Measurements from ENCODE around the gene NUDT9.
A peak's percentile ranks its signal among the peaks of the same experiment; 100 is the strongest.
"Not testable (repeated sequence)": the region's sequence is repeated elsewhere in the genome, so short reads cannot be mapped to it uniquely, and the experiment has no call there.

Gene NUDT9, protein sequence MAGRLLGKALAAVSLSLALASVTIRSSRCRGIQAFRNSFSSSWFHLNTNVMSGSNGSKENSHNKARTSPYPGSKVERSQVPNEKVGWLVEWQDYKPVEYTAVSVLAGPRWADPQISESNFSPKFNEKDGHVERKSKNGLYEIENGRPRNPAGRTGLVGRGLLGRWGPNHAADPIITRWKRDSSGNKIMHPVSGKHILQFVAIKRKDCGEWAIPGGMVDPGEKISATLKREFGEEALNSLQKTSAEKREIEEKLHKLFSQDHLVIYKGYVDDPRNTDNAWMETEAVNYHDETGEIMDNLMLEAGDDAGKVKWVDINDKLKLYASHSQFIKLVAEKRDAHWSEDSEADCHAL

GRCh38 chr4:87422104-87423052, at the start of gene NUDT9:
TSS of gene NUDT9 (plus strand) at chr4:87422573. CDS start at chr4:87422906, 333 bp downstream.
- peak; percentile 93 for DNase-seq

DNA sequence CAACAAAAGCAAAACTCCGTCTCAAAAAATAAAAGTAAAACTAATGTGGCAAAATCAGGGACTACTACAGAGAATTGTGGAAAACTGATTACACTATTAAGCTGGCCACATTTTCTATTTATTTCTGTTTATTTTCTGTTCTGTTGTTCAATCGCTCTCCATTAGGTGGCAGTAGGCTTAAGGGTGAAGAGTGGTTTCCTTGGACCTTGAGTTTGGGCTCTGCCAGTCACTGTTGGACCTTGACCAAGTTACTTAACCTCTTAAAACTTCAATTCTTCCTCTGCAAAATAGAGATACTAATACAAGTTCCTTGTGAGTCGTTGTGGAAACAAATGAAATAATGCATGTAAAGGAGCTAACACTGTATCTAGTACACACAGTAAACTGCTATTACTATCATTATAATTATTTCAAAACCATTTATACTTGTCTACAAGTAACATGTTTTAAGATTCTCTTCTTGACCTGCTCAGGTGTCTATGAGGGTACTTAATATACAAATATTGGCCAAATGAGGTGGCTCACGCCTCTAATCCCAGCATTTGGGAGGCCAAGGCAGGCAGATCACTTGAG, 46.6 kb upstream of the NUDT9 start:
- DNase-seq, result peak; percentile 29

- DNase-seq, result no peak
Observed at GRCh38 chr4:87377816-87378215, 44.6 kb upstream of the NUDT9 start.

- DNase-seq, result no peak
Observed at GRCh38 chr4:87382116-87382515, 40.3 kb upstream of the NUDT9 start.

- DNase-seq, result no peak
Observed at GRCh38 chr4:87382931-87383330, 39.4 kb upstream of the NUDT9 start.

DNA sequence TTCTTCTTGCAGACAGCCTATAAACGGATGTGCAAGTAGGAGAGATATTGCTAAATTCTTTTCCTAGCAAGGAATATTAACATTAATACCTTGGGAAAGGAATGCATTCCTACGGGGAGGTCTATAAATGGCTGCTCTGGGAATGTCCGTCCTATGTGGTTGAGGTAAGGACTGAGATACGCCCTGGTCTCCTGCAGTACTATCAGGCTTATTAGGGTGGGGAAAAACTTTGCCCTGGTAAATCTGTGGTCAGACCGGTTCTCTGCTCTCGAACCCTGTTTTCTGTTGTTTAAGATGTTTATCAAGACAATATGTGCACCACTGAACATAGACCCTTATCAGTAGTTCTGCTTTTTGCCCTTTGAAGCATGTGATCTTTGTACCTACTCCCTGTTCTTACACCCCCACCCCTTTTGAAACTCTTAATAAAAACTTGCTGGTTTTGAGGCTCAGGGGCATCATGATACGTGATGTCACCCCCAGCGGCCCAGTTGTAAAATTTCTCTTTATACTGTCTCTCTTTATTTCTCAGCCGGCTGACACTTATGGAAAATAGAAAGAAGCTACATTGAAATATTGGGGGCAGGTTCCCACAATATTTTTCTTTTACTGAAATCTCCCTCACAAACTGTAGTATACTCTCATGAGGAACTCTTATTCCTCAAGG, 37.8 kb upstream of the NUDT9 start:
- DNase-seq, result not testable (repeated sequence)

DNA sequence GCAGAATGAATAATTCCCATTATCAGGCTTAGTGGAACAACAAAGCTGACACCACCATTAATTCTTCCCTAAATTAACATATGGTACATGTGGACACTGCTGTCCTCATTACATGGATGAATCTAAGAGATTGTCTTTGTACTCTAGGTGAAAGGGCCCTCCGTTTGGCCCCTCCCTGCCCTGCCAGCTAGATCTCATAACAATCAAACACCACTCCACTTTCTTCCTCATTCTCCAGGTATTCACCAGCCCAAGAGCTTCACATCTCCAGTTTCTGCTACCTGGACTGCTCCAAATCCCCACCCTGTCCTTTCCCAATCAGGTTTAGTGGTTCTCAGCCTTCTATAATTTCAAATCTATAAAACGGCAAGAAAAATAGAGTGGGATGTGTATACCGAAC, 35.1 kb upstream of the NUDT9 start:
- no peak for DNase-seq

DNA sequence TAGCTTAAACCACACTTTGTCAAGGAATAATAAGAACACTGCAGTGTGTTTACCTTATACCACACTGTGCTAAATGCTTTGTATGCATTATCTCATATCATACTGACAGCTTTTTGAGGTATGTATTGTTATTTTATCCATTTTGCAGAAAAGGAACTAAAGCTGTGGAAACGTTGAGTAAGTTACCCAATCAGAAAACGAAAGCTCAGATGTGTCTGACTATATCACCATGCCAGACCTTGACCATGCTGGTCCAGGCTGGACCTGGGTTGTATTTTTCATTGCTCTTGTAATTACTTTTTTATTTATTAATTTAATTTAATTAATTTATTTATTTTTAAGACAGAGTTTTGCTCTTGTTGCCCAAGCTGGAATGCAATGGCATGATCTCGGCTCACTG, 33.5 kb upstream of the NUDT9 start:
- DNase-seq, result no peak

- peak; percentile 12 for DNase-seq
Observed at GRCh38 chr4:87390055-87390454, 32.3 kb upstream of the NUDT9 start.

DNA sequence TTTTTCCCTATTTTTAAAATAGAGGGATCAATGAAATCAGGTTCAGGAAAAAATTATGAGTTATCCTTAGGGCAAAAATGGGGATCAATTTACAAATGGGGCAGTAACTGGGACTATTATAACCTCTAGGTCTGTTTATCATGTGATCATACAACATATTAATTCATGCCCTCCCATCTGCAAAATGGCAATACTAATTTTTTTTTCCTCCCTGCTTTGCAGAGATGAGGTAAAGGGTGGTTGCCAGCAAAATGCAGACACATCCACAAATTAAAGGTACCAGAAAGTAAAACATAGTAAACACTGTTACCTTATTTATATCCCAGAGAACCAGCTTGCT, 31.9 kb upstream of the NUDT9 start:
- DNase-seq, result no peak

DNA sequence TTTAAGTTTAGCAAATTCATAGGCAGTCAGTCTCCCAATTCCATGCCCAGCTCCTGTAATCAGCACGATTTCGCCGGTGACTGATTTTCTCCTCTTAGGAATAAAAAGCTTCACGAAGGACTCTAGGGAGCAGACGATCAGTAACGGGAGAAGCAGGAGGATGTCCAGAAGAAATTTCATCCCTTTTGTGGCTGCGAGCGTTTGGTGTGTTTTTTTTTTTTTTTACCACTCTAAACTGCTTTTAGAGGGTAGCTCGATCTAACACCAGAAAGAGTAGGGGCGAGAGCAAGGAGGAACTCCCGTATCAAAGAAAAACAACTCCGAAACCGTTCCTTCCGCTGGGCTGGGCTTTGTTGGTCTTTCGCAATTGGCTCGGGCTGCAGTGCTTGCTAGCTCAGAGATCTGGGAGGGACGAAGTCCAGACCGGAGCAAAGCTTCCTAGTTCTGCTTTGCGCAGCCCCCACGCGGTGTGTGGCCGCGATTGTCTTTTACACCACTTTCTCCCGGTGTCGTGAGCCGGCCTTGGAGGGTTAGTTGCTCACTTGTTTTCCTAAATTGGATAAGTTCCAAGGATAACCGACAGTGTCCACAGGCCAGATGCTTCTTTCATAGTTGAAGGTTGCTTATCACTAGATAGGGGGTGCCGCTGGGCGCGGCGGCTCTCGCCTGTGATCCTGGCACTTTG, 31.3 kb upstream of the NUDT9 start, which contains the start of gene HSD17B11:
Gene HSD17B11 (minus strand): TSS at position 298 of the 685 bp plus-strand sequence. CDS start 118 bp downstream, at position 180.
- DNase-seq, result peak; percentile 93

DNA sequence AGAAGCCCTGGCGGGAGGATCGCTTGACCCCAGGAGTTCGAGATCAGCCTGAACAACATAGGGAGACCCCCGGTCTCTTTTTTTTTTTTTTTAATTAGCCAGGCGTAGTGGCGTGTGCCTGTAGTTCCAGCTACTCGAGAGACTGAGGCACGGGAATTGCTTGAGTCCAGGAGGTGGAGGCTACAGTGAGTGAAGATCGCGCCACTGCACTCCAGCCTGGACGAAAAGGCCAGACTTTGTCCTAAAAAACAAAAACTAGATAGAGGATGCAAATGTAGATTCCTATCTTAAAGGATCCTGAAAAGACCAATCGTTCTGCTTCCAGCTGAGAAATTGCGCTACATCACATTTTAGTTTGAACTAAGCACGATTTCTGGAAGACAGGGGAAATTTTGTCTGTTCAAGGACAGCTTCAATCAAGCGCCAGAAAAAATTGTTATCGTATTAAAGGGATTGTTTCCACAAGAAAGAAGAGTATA, 30.8 kb upstream of the NUDT9 start:
- no peak for DNase-seq

DNA sequence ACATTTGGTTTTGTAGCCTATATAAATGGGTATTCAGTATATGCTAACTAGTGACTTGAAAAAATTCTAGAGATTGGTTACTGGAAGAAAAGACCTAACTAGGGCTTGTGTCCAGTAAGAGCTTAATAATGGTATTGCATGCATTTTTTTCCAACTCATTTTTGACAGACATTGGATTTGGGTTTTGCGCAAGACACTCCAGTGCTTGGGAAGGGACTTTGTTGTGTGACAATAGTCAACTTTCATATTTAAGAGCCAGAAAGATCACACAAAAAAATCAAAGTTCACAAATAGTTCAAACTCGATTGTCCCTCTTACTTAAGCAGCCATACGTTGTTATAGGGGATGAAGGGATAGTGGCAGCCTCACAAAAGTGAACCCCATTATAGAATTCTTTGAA, 30.2 kb upstream of the NUDT9 start:
- DNase-seq, result no peak

DNA sequence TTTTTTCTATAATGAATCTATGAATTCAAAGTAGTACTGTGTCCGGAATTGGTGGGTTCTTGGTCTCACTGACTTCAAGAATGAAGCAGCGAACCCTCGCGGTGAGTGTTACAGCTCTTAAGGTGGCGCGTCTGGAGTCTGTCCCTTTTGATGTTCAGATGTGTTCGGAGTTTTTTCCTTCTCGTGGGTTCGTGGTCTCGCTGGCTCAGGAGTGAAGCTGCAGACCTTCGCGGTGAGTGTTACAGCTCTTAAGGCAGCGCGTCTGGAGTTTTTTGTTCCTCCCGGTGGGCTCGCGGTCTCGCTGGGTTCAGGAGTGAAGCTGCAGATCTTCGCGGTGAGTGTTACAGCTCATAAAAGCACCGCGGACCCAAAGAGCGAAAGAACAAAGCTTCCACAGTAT, 27.3 kb upstream of the NUDT9 start:
- not testable (repeated sequence) for DNase-seq

- not testable (repeated sequence) for DNase-seq
Observed at GRCh38 chr4:87395851-87396250, 26.5 kb upstream of the NUDT9 start.

GRCh38 chr4:87399148-87399547, 23.2 kb upstream of the NUDT9 start:
- no peak for DNase-seq

GRCh38 chr4:87399954-87400353, 22.4 kb upstream of the NUDT9 start:
- DNase-seq, result no peak

GRCh38 chr4:87403732-87404131, 18.6 kb upstream of the NUDT9 start:
- not testable (repeated sequence) for DNase-seq

DNA sequence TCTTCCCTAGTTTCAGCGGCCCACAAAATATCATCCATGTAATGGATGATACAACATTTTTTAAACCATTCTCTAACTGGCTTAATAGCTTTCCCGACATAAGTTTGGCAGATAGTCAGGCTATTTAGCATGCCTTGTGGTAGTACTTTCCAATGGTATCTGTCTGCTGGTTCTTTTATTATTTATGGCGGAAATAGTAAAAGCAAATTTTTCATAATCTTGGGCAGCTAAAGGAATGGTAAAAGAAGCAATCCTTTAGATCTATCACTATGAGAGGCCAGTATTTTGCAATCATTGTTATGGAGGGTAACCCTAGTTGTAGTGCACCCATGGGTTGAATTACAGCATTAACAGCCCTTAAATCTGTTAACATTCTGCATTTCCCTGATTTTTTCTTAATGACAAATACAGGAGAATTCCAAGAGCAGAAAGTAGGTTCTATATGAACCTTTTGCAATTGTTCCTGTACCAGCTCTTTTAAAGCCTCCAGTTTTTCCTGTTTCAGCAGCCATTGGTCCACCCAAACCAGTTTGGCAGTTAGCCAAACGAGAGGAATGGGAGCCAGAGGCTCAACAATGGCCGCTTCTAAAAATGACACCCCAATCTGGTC, 17.1 kb upstream of the NUDT9 start:
- DNase-seq, result no peak

- no peak for DNase-seq
Observed at GRCh38 chr4:87406462-87406861, 15.9 kb upstream of the NUDT9 start.

DNA sequence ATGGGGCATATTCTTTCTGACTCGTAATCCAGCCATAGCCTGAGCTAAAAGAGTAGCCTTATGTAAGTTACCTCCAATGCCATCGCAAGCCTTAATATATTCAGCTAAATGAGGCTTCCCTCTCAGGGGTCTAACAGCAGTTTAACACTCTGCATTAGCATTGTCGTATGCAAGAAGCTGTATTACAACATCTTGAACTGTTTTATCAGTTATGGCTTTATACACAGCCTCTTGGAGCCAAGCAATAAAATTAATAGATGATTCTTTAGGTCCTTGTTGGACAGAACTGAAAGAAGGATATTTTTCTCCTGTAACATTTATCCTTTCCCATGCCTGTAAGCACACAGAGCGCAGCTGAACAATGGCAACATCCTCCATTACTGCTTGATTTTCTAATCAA, 15.5 kb upstream of the NUDT9 start:
- not testable (repeated sequence) for DNase-seq

Data from NCI-H82 (cell line).